ENCODE results near the gene RYR3.

Gene RYR3

GRCh38 chr15:33433821-33434220 lies 123.1 kb downstream of the RYR3 start:
- TF ChIP-seq, protein P1, sequence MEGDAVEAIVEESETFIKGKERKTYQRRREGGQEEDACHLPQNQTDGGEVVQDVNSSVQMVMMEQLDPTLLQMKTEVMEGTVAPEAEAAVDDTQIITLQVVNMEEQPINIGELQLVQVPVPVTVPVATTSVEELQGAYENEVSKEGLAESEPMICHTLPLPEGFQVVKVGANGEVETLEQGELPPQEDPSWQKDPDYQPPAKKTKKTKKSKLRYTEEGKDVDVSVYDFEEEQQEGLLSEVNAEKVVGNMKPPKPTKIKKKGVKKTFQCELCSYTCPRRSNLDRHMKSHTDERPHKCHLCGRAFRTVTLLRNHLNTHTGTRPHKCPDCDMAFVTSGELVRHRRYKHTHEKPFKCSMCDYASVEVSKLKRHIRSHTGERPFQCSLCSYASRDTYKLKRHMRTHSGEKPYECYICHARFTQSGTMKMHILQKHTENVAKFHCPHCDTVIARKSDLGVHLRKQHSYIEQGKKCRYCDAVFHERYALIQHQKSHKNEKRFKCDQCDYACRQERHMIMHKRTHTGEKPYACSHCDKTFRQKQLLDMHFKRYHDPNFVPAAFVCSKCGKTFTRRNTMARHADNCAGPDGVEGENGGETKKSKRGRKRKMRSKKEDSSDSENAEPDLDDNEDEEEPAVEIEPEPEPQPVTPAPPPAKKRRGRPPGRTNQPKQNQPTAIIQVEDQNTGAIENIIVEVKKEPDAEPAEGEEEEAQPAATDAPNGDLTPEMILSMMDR (IDR thresholded peaks at IDR 0.05) = no peak

GRCh38 chr15:33438396-33438795 lies 127.6 kb downstream of the RYR3 start:
- TF ChIP-seq, protein P1 (IDR thresholded peaks at IDR 0.05) = no peak

- TF ChIP-seq, protein P1 (IDR thresholded peaks at IDR 0.05) = no peak
These were observed 130.1 kb downstream of the RYR3 start for GRCh38 chr15:33440900-33441299.

- TF ChIP-seq, protein P1 (IDR thresholded peaks at IDR 0.05) = no peak
These were observed 131.7 kb downstream of the RYR3 start for GRCh38 chr15:33442449-33442848.

- TF ChIP-seq, protein P1 (IDR thresholded peaks at IDR 0.05) = no peak
These were observed 132.9 kb downstream of the RYR3 start for GRCh38 chr15:33443708-33444107.

DNA sequence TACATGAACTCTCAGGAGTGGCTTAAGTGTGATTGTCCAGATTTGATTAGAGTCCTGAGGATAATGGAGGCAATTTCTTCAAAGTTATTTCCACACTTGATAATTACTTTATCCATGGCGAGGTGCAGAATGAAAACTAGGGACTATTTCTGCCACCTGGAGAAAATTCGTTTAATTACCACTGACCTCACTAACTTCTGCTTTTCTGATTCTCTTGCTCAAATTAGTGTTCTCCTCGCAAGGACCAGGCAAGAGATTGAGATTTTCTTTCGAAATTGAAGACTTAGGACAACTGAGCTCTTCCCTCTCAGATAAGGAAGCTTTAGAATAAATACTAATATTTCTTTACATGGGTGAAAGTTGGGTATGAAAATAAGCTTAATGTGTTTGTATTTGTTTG lies 135.2 kb downstream of the RYR3 start:
- TF ChIP-seq, protein P1 (IDR thresholded peaks at IDR 0.05) = no peak

DNA sequence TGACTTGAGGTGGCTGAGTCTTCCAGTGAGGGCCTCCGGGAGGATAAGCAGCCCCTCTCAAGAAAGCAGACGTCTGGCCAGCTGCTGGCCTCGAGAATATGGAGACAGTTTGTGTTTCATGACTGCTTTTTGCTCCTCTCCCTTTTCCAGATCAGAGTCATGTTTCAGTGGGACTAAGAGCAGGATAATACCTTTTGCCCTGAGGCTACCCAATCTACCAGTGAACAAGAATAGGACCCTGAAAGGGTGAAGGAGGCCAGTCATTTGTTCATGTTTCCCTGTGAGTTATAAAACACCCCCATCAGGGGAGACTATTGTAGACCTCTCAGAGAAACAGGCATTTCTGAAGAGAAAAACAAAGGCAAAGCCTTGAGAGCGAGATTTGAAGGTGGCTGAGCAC lies 137.4 kb downstream of the RYR3 start:
- TF ChIP-seq, protein P1 (IDR thresholded peaks at IDR 0.05) = no peak

DNA sequence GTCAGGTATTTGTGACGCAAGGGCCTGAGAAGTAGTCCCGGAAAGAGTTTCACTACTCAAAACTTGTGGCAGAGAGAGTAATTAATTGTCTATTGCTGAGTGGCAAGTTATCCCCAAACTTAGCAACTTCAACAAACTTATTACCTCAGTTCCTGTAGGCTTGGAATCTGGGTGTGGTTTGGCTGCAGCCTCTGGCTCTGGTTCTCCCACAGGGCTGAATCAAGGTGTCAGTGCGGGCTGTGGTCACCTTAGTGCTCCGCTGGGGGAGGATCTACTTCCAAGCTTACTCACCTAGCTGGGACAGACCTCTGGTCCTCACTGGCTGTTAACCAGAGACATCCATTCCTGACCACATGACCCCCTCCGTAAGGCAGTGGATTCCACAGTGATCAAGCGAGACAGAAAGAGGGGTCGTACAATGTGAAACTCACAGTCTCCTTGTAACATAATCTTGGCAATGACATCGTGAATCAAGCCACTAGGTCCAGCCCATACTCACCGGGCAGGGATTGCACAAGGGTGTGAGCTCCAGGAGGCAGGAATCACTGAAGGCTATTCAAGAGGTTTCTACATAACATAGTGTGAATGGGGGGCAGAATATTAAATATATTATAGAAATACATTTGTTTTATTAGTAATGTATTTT lies 138.3 kb downstream of the RYR3 start:
- TF ChIP-seq, protein P1 (IDR thresholded peaks at IDR 0.05) = no peak

All from LNCAP (cell line).